Peyer's patch (tissue), 4 donors: ENCODE results near the gene ANKS6. TPM values are rescaled to one million over a fixed set of nuclear protein-coding genes. Genes with fewer than 3 reads are reported as not detected.

Source experiments
- DNase-seq, 3 donors: peaks; one replicate each; pipeline ENCODE4 v3.0.0-alpha.2; 2017 to 2019
- H3K27ac ChIP-seq, 4 donors: fragments of 200-600 bp; sonication (generic); one replicate each; pipeline ENCODE4 v1.5.1; 2016 to 2019
- H3K27me3 ChIP-seq, 2 donors: fragments of 200-600 bp; sonication (generic); one replicate each; pipeline ENCODE4 v1.5.1; 2019
- H3K36me3 ChIP-seq, 3 donors: fragments of 200-600 bp; sonication (generic); one replicate each; pipeline ENCODE4 v1.5.1; 2016 to 2019
- H3K4me1 ChIP-seq, 4 donors: fragments of 200-600 bp; sonication (generic); one replicate each; pipeline ENCODE4 v1.5.1; 2016 to 2019
- H3K4me3 ChIP-seq, 4 donors: fragments of 200-600 bp; sonication (generic); 1 replicate in 3 of 4; 2 replicates in 1 of 4; pipeline ENCODE4 v1.5.1; 2016 to 2019; ENCODE audit warnings: mild to moderate bottlenecking in 1 of 4
- H3K9me3 ChIP-seq, 4 donors: fragments of 200-600 bp; sonication (generic); one replicate each; pipeline ENCODE4 v1.5.1; 2016 to 2019; ENCODE audit warnings: mild to moderate bottlenecking in 1 of 4
- POLR2A ChIP-seq, 2 donors: fragments of 450-650 bp; IDR thresholded peaks; one replicate each; pipeline ENCODE4 v1.5.1; 2017; ENCODE audit warnings: antibody characterized with exemption in 2 of 2, mild to moderate bottlenecking in 2 of 2, moderate library complexity in 2 of 2
- total RNA-seq, 4 donors: library from RNA; depleted of rRNA; stranded (reverse); fragments of >200 nt; gene quantifications; one replicate each; pipeline ENCODE4 v1.1.0, GENCODE V29; 2016
- TF ChIP-seq, protein P1 (sequence below), 6 experiments: fragments of 450-650 bp in 4 of 6; fragments of 200-600 bp in 2 of 6; sonication (generic) in 1 of 6; IDR thresholded peaks; one replicate each; pipeline ENCODE4 v1.5.1; 2017 to 2019; ENCODE audit warnings: antibody characterized with exemption in 6 of 6, mild to moderate bottlenecking in 3 of 6, moderate library complexity in 1 of 6

ANKS6 gene
- total RNA-seq, 4 donors from 2014 or later, result 39.8 to 79.6 (median 54.6) TPM

- Histone ChIP-seq H3K4me3 (peak overlapping the region in 1 of 4 donors; percentile 14), H3K4me1 (peaks cover 0 to 24% (median 2%) of the 10 kb centered on the region in 4 donors), H3K27ac (no peak overlapping the region), H3K9me3 (no peaks in the 10 kb centered on the region), H3K27me3 (peaks cover 0 to 25% of the 10 kb centered on the region in 2 donors), H3K36me3 (no peaks in the 10 kb centered on the region)
- no peak for TF ChIP-seq POLR2A (IDR thresholded peaks at IDR 0.05)
- TF ChIP-seq, protein P1, sequence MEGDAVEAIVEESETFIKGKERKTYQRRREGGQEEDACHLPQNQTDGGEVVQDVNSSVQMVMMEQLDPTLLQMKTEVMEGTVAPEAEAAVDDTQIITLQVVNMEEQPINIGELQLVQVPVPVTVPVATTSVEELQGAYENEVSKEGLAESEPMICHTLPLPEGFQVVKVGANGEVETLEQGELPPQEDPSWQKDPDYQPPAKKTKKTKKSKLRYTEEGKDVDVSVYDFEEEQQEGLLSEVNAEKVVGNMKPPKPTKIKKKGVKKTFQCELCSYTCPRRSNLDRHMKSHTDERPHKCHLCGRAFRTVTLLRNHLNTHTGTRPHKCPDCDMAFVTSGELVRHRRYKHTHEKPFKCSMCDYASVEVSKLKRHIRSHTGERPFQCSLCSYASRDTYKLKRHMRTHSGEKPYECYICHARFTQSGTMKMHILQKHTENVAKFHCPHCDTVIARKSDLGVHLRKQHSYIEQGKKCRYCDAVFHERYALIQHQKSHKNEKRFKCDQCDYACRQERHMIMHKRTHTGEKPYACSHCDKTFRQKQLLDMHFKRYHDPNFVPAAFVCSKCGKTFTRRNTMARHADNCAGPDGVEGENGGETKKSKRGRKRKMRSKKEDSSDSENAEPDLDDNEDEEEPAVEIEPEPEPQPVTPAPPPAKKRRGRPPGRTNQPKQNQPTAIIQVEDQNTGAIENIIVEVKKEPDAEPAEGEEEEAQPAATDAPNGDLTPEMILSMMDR (IDR thresholded peaks at IDR 0.05), result peak in 2 of 6 experiments; percentile 2 to 31
- DNase-seq, result no peak
These were observed 88.9 kb downstream of the ANKS6 start for GRCh38 chr9:98707166-98708102.

DNA sequence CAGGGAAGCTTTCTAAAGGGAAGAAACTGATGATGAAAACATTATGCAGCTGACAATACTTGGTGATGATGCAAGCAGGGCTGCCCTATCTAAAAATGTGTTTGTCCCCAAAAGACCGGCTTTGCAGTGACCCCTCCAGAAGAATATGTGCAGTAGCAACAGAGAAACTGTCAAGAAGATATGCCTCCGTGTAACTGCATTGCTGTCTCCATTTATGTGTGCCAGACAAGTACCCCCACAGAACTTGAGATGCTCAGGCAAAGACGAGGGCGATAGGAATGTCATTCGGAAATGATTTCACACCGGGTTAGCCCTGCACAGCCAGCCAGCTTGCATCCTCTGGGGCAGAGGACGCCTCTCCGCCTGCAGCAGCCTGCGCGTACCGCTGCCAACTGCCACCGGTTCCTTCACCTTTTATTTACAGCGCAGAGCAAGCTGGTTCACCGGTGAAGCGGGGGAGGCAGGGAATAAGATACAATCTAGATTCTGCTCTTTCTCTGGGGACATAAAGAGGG, 89.6 kb downstream of the ANKS6 start:
- Histone ChIP-seq H3K4me3 (no peak overlapping the region), H3K27me3 (peaks cover 0 to 25% of the 10 kb centered on the region in 2 donors), H3K27ac (no peak overlapping the region), H3K36me3 (no peaks in the 10 kb centered on the region), H3K4me1 (peaks cover 0 to 24% (median 2%) of the 10 kb centered on the region in 4 donors), H3K9me3 (no peaks in the 10 kb centered on the region)
- no peak for DNase-seq
- no peak for TF ChIP-seq POLR2A (IDR thresholded peaks at IDR 0.05)
- TF ChIP-seq, protein P1 (IDR thresholded peaks at IDR 0.05), result no peak

GRCh38 chr9:98702835-98703380, 93.4 kb downstream of the ANKS6 start:
- H3K27me3 ChIP-seq, result peaks cover 0 to 10% of the 10 kb centered on the region in 2 donors
- peaks cover 0 to 9% (median 2%) of the 10 kb centered on the region in 4 donors for H3K4me1 ChIP-seq
- DNase-seq, result no peak
- H3K4me3 ChIP-seq, result no peak overlapping the region
- no peaks in the 10 kb centered on the region for H3K36me3 ChIP-seq
- no peak overlapping the region for H3K27ac ChIP-seq
- TF ChIP-seq, protein P1 (IDR thresholded peaks at IDR 0.05), result no peak
- no peak for TF ChIP-seq POLR2A (IDR thresholded peaks at IDR 0.05)
- H3K9me3 ChIP-seq, result no peaks in the 10 kb centered on the region

- peaks cover 0 to 3% (median under 1%) of the 10 kb centered on the region in 4 donors for H3K4me1 ChIP-seq
- H3K4me3 ChIP-seq, result no peak overlapping the region
- DNase-seq, result no peak
- no peaks in the 10 kb centered on the region for H3K36me3 ChIP-seq
- H3K9me3 ChIP-seq, result no peaks in the 10 kb centered on the region
- H3K27me3 ChIP-seq, result peaks cover 0 to 4% of the 10 kb centered on the region in 2 donors
- TF ChIP-seq POLR2A (IDR thresholded peaks at IDR 0.05), result no peak
- TF ChIP-seq, protein P1 (IDR thresholded peaks at IDR 0.05), result no peak
- H3K27ac ChIP-seq, result no peak overlapping the region
These were observed 94.0 kb downstream of the ANKS6 start for GRCh38 chr9:98702340-98702739.

- Histone ChIP-seq H3K4me1 (no peaks in the 10 kb centered on the region), H3K27me3 (no peaks in the 10 kb centered on the region), H3K9me3 (no peaks in the 10 kb centered on the region), H3K36me3 (no peaks in the 10 kb centered on the region), H3K27ac (no peak overlapping the region), H3K4me3 (no peak overlapping the region)
- no peak for DNase-seq
- TF ChIP-seq, protein P1 (IDR thresholded peaks at IDR 0.05), result no peak
- TF ChIP-seq POLR2A (IDR thresholded peaks at IDR 0.05), result no peak
These were observed 94.8 kb downstream of the ANKS6 start for GRCh38 chr9:98701576-98701975.
